Lower lobe of right lung (tissue), 2 donors: Measurements from ENCODE around the gene NPM3. TPM values are rescaled to one million over a fixed set of nuclear protein-coding genes. Genes with fewer than 3 reads are reported as not detected.

Experiments used
- ATAC-seq, 2 donors: fragments of 200-7000 bp; cut with Tn5 transposase; one replicate each; pipeline ENCODE4 v1.9.1; 2020 to 2022; ENCODE audit warnings: mild to moderate bottlenecking in 2 of 2, moderate library complexity in 2 of 2
- DNase-seq: peaks from one replicate; pipeline ENCODE4 v3.0.0-alpha.2; 2020
- H3K27ac ChIP-seq: fragments of 200-600 bp; one replicate; pipeline ENCODE4 v1.8.0; 2022
- H3K27me3 ChIP-seq: fragments of 200-600 bp; one replicate; pipeline ENCODE4 v1.8.0; 2022; ENCODE audit warnings: low read depth
- H3K36me3 ChIP-seq: fragments of 200-600 bp; one replicate; pipeline ENCODE4 v1.8.0; 2022; ENCODE audit warnings: mild to moderate bottlenecking
- H3K4me1 ChIP-seq: fragments of 200-600 bp; one replicate; pipeline ENCODE4 v1.8.0; 2022
- H3K4me3 ChIP-seq: fragments of 200-600 bp; one replicate; pipeline ENCODE4 v1.8.0; 2022; ENCODE audit warnings: mild to moderate bottlenecking
- H3K9me3 ChIP-seq: fragments of 200-600 bp; one replicate; pipeline ENCODE4 v1.8.0; 2022
- CTCF ChIP-seq: fragments of 200-600 bp; IDR thresholded peaks from one replicate; pipeline ENCODE4 v1.8.0; 2022; ENCODE audit warnings: antibody characterized with exemption, mild to moderate bottlenecking
- intact Hi-C: fragments of 100-400 bp; cut with DNase I; formaldehyde crosslinking; loops from one replicate; pipeline ENCODE4 v1.11.0; 2022
- total RNA-seq: library from RNA; stranded (reverse); fragmentation: NEBNext Ultra II Directional; extraction: Animal tissue kit (Norgen Biotek cat#: 25700); gene quantifications from one replicate; pipeline ENCODE4 v1.2.1, GENCODE V29; 2021
- donor health status: DM: no; HTN: yes; CAD: no; lungs with severe emphysema.

Gene NPM3
- total RNA-seq, 1 donor from 2014 or later = 17.4 TPM

- no peak for ATAC-seq
- H3K4me3 ChIP-seq = no peak overlapping the region
- TF ChIP-seq CTCF = no peak
- H3K27me3 ChIP-seq = no peaks in the 10 kb centered on the region
- no peaks in the 10 kb centered on the region for H3K4me1 ChIP-seq
- no peaks in the 10 kb centered on the region for H3K9me3 ChIP-seq
- H3K27ac ChIP-seq = no peak overlapping the region
- no peak for DNase-seq
- intact Hi-C loops = no loop called here
- H3K36me3 ChIP-seq = no peaks in the 10 kb centered on the region
Observed at GRCh38 chr10:101748496-101748895, 34.8 kb downstream of the NPM3 start.

GRCh38 chr10:101745074-101745696, 38.1 kb downstream of the NPM3 start:
- Histone ChIP-seq H3K36me3 (no peaks in the 10 kb centered on the region), H3K4me3 (no peak overlapping the region), H3K27ac (no peak overlapping the region), H3K27me3 (peaks cover 7% of the 10 kb centered on the region), H3K9me3 (no peaks in the 10 kb centered on the region), H3K4me1 (no peaks in the 10 kb centered on the region)
- peak; percentile 62 to 79 for ATAC-seq
- no peak for TF ChIP-seq CTCF
- intact Hi-C loops = no loop called here
- DNase-seq = no peak

- Histone ChIP-seq H3K4me1 (no peaks in the 10 kb centered on the region), H3K27me3 (peaks cover 12% of the 10 kb centered on the region), H3K9me3 (no peaks in the 10 kb centered on the region), H3K4me3 (no peak overlapping the region), H3K27ac (no peak overlapping the region), H3K36me3 (no peaks in the 10 kb centered on the region)
- intact Hi-C loops = no loop called here
- no peak for TF ChIP-seq CTCF
- DNase-seq (no peak), ATAC-seq (no peak)
Observed at GRCh38 chr10:101744267-101744666, 39.0 kb downstream of the NPM3 start.

- Histone ChIP-seq H3K4me1 (no peaks in the 10 kb centered on the region), H3K36me3 (no peaks in the 10 kb centered on the region), H3K27me3 (peaks cover 19% of the 10 kb centered on the region), H3K9me3 (no peaks in the 10 kb centered on the region), H3K27ac (no peak overlapping the region), H3K4me3 (no peak overlapping the region)
- intact Hi-C loops = no loop called here
- DNase-seq (no peak), ATAC-seq (no peak)
- no peak for TF ChIP-seq CTCF
Observed at GRCh38 chr10:101741938-101742337, 41.3 kb downstream of the NPM3 start.

- DNase-seq = no peak
- Histone ChIP-seq H3K27me3 (peaks cover 24% of the 10 kb centered on the region), H3K9me3 (no peaks in the 10 kb centered on the region), H3K4me1 (no peaks in the 10 kb centered on the region), H3K36me3 (no peaks in the 10 kb centered on the region), H3K4me3 (no peak overlapping the region), H3K27ac (no peak overlapping the region)
- intact Hi-C loops = no loop called here
- no peak for TF ChIP-seq CTCF
- no peak for ATAC-seq
Observed at GRCh38 chr10:101736666-101737065, 46.6 kb downstream of the NPM3 start.
